Measurements from ENCODE around the gene CPNE9.

- TF ChIP-seq SUZ12 (IDR thresholded peaks at IDR 0.05) (no peak), FOXA1 (IDR thresholded peaks at IDR 0.05) (no peak), BHLHE40 (IDR thresholded peaks at IDR 0.05; ENCODE audit: borderline replicate concordance) (no peak), FOXK2 (IDR thresholded peaks at IDR 0.05) (no peak), SP1 (IDR thresholded peaks at IDR 0.05) (no peak), CTBP1 (IDR thresholded peaks at IDR 0.05; ENCODE audit: borderline replicate concordance) (no peak), NFRKB (IDR thresholded peaks at IDR 0.05) (no peak), FOXM1 (IDR thresholded peaks at IDR 0.05; ENCODE audit: borderline replicate concordance) (no peak), LEF1 (IDR thresholded peaks at IDR 0.05; ENCODE audit: borderline replicate concordance) (no peak), ELF4 (IDR thresholded peaks at IDR 0.05) (no peak), L3MBTL2 (conservative IDR thresholded peaks at IDR 0.05) (no peak), HDGF (IDR thresholded peaks at IDR 0.05; ENCODE audit: borderline replicate concordance) (no peak)
Measured at GRCh38 chr3:9761919-9762318, 58.3 kb downstream of the CPNE9 start.
